ENCODE results near the gene PCGF6.

Gene PCGF6

GRCh38 chr10:103257812-103258211 lies 93.1 kb downstream of the PCGF6 start:
- Histone ChIP-seq H4K20me1 (ENCODE audit: low read depth, low read length) (no peaks in the 10 kb centered on the region), H3K79me2 (ENCODE audit: insufficient read depth, low read length) (no peaks in the 10 kb centered on the region), H3K9ac (ENCODE audit: low read length) (no peak overlapping the region), H3K36me3 (ENCODE audit: low read length) (no peaks in the 10 kb centered on the region), H2AFZ (ENCODE audit: low read depth, low read length, severe bottlenecking) (no peak overlapping the region), H3K27ac (ENCODE audit: low read depth, low read length) (no peak overlapping the region), H3F3A (ENCODE audit: insufficient read depth) (no peaks in the 10 kb centered on the region), H3K4me3 (ENCODE audit: insufficient read depth, low read length, poor library complexity, severe bottlenecking) (no peak overlapping the region), H3K27me3 (ENCODE audit: low read length) (no peaks in the 10 kb centered on the region), H3K9me2 (replicated peaks; ENCODE audit: insufficient read depth, low read length) (no peaks in the 10 kb centered on the region), H3K9me3 (ENCODE audit: insufficient read depth, low read length) (no peaks in the 10 kb centered on the region), H3K4me2 (ENCODE audit: low read depth, low read length, poor library complexity, severe bottlenecking) (no peak overlapping the region)
- TF ChIP-seq CTCF (IDR thresholded peaks at IDR 0.05; ENCODE audit: insufficient read depth, low read length, poor library complexity, severe bottlenecking) (no peak), EZH2phosphoT487 (conservative IDR thresholded peaks at IDR 0.05; ENCODE audit: low read length) (no peak)

GRCh38 chr10:103256613-103257012 lies 94.3 kb downstream of the PCGF6 start:
- H3K9me2 ChIP-seq (replicated peaks; ENCODE audit: insufficient read depth, low read length) = no peaks in the 10 kb centered on the region

GRCh38 chr10:103254538-103255325 lies 96.2 kb downstream of the PCGF6 start:
- H3K27ac ChIP-seq (ENCODE audit: low read depth, low read length) = no peak overlapping the region
- H3K9ac ChIP-seq (ENCODE audit: low read length) = no peak overlapping the region
- H3K27me3 ChIP-seq (ENCODE audit: low read length) = no peaks in the 10 kb centered on the region
- no peaks in the 10 kb centered on the region for H3K79me2 ChIP-seq (ENCODE audit: insufficient read depth, low read length)
- no peaks in the 10 kb centered on the region for H4K20me1 ChIP-seq (ENCODE audit: low read depth, low read length)
- no peak overlapping the region for H2AFZ ChIP-seq (ENCODE audit: low read depth, low read length, severe bottlenecking)
- no peak overlapping the region for H3K4me2 ChIP-seq (ENCODE audit: low read depth, low read length, poor library complexity, severe bottlenecking)
- no peaks in the 10 kb centered on the region for H3K9me2 ChIP-seq (replicated peaks; ENCODE audit: insufficient read depth, low read length)
- H3K9me3 ChIP-seq (ENCODE audit: insufficient read depth, low read length) = peaks cover 4% of the 10 kb centered on the region; the same call in 1 of the 2 replicates
- H3K36me3 ChIP-seq (ENCODE audit: low read length) = no peaks in the 10 kb centered on the region
- TF ChIP-seq EZH2phosphoT487 (conservative IDR thresholded peaks at IDR 0.05; ENCODE audit: low read length) (no peak), CTCF (IDR thresholded peaks at IDR 0.05; ENCODE audit: insufficient read depth, low read length, poor library complexity, severe bottlenecking) (no peak)
- no peaks in the 10 kb centered on the region for H3F3A ChIP-seq (ENCODE audit: insufficient read depth)
- no peak overlapping the region for H3K4me3 ChIP-seq (ENCODE audit: insufficient read depth, low read length, poor library complexity, severe bottlenecking)

More at GRCh38 chr10:103256613-103257012, 94.3 kb downstream of the PCGF6 start:
- no peak overlapping the region for H3K4me3 ChIP-seq (ENCODE audit: insufficient read depth, low read length, poor library complexity, severe bottlenecking)
- H4K20me1 ChIP-seq (ENCODE audit: low read depth, low read length) = no peaks in the 10 kb centered on the region
- H3K9ac ChIP-seq (ENCODE audit: low read length) = no peak overlapping the region
- H3F3A ChIP-seq (ENCODE audit: insufficient read depth) = no peaks in the 10 kb centered on the region
- no peak for TF ChIP-seq EZH2phosphoT487 (conservative IDR thresholded peaks at IDR 0.05; ENCODE audit: low read length)
- no peak overlapping the region for H3K27ac ChIP-seq (ENCODE audit: low read depth, low read length)
- H3K36me3 ChIP-seq (ENCODE audit: low read length) = no peaks in the 10 kb centered on the region
- no peaks in the 10 kb centered on the region for H3K27me3 ChIP-seq (ENCODE audit: low read length)
- H3K4me2 ChIP-seq (ENCODE audit: low read depth, low read length, poor library complexity, severe bottlenecking) = no peak overlapping the region
- no peaks in the 10 kb centered on the region for H3K79me2 ChIP-seq (ENCODE audit: insufficient read depth, low read length)
- no peak overlapping the region for H2AFZ ChIP-seq (ENCODE audit: low read depth, low read length, severe bottlenecking)
- H3K9me3 ChIP-seq (ENCODE audit: insufficient read depth, low read length) = no peaks in the 10 kb centered on the region

- Histone ChIP-seq H2AFZ (ENCODE audit: low read depth, low read length, severe bottlenecking) (no peak overlapping the region), H3K9me2 (replicated peaks; ENCODE audit: insufficient read depth, low read length) (no peaks in the 10 kb centered on the region), H3K79me2 (ENCODE audit: insufficient read depth, low read length) (no peaks in the 10 kb centered on the region), H3K4me2 (ENCODE audit: low read depth, low read length, poor library complexity, severe bottlenecking) (no peak overlapping the region), H3K27me3 (ENCODE audit: low read length) (no peaks in the 10 kb centered on the region), H3K9me3 (ENCODE audit: insufficient read depth, low read length) (peaks cover 4% of the 10 kb centered on the region; the same call in 1 of the 2 replicates), H3F3A (ENCODE audit: insufficient read depth) (no peaks in the 10 kb centered on the region), H3K36me3 (ENCODE audit: low read length) (no peaks in the 10 kb centered on the region), H4K20me1 (ENCODE audit: low read depth, low read length) (no peaks in the 10 kb centered on the region), H3K9ac (ENCODE audit: low read length) (no peak overlapping the region), H3K27ac (ENCODE audit: low read depth, low read length) (no peak overlapping the region), H3K4me3 (ENCODE audit: insufficient read depth, low read length, poor library complexity, severe bottlenecking) (no peak overlapping the region)
- TF ChIP-seq EZH2phosphoT487 (conservative IDR thresholded peaks at IDR 0.05; ENCODE audit: low read length) (no peak), CTCF (IDR thresholded peaks at IDR 0.05; ENCODE audit: insufficient read depth, low read length, poor library complexity, severe bottlenecking) (no peak)
Observed at GRCh38 chr10:103254113-103254512, 96.8 kb downstream of the PCGF6 start.

All from SU-DHL-6 (cell line).